ENCODE results near the gene TMEM72. TPM values are rescaled to one million over a fixed set of nuclear protein-coding genes. Genes with fewer than 3 reads are reported as not detected.

TMEM72 gene
- total and polyA plus RNA-seq, 2 of the 13 experiments (the other 11 are each of a cell fraction or from before 2014, with no cell fraction given) = 0.04 TPM; not detected in 1

GRCh38 chr10:44963772-44964633 is 52.9 kb downstream of the TMEM72 start (continued):
- TF ChIP-seq ZNF691 (CRISPR knock-in tag; IDR thresholded peaks at IDR 0.05; ENCODE audit: borderline replicate concordance, low read depth) (no peak), CHD2 (IDR thresholded peaks at IDR 0.05; ENCODE audit: low read depth, low read length) (0 out of 2 replicates have a peak, but pooled peaks have one; percentile 41), HNRNPL (IDR thresholded peaks at IDR 0.05; ENCODE audit: low read depth, low read length) (peak; percentile 95), SIN3A (IDR thresholded peaks at IDR 0.05; ENCODE audit: borderline replicate concordance, low read depth, low read length) (no peak), ZNF703 (CRISPR knock-in tag; IDR thresholded peaks at IDR 0.05; ENCODE audit: borderline replicate concordance) (no peak), BATF2 (CRISPR knock-in tag; IDR thresholded peaks at IDR 0.05) (no peak), ZMYM4 (CRISPR knock-in tag; IDR thresholded peaks at IDR 0.05) (peak; percentile 69; the same call in 1 of the 2 replicates), HOXD1 (CRISPR knock-in tag; IDR thresholded peaks at IDR 0.05) (no peak), TFAP4 (IDR thresholded peaks at IDR 0.05; ENCODE audit: borderline replicate concordance, low read depth) (peak; percentile 96), FOXC1 (CRISPR knock-in tag; IDR thresholded peaks at IDR 0.05; ENCODE audit: borderline replicate concordance) (0 out of 2 replicates have a peak, but pooled peaks have one; percentile 69), SNRNP70 (IDR thresholded peaks at IDR 0.05; ENCODE audit: low read depth, low read length) (no peak), GRHL1 (CRISPR knock-in tag; conservative IDR thresholded peaks at IDR 0.05) (no peak), NCOA2 (CRISPR knock-in tag; IDR thresholded peaks at IDR 0.05) (peak; percentile 71), HMGXB4 (CRISPR knock-in tag; IDR thresholded peaks at IDR 0.05; ENCODE audit: borderline replicate concordance in 1 of 2, low read depth in 1 of 2) (0 out of 4 replicates have a peak, but pooled peaks of 1 of the 2 experiments have one; percentile 43), ZFP36L1 (CRISPR knock-in tag; IDR thresholded peaks at IDR 0.05) (no peak), ZSCAN20 (CRISPR knock-in tag; IDR thresholded peaks at IDR 0.05; ENCODE audit: borderline replicate concordance) (no peak), SIN3B (IDR thresholded peaks at IDR 0.05; ENCODE audit: low read length) (no peak), CREB3 (CRISPR knock-in tag; IDR thresholded peaks at IDR 0.05) (0 out of 2 replicates have a peak, but pooled peaks have one; percentile 76), REL (CRISPR knock-in tag; conservative IDR thresholded peaks at IDR 0.05) (no peak), XBP1 (CRISPR knock-in tag; IDR thresholded peaks at IDR 0.05) (no peak), CBX2 (IDR thresholded peaks at IDR 0.05; ENCODE audit: low read depth, low read length) (no peak), CBX2 (CRISPR knock-in tag; IDR thresholded peaks at IDR 0.05; ENCODE audit: low read depth) (no peak)
